HepG2 (cell line): ENCODE data around the gene COQ9. TPM values are rescaled to one million over a fixed set of nuclear protein-coding genes. Genes with fewer than 3 reads are reported as not detected.

Experiments
- ARID2 ChIP-seq: sonication (generic); formaldehyde crosslinking; IDR thresholded peaks from 2 replicates; pipeline ENCODE4 v1.8.1; 2022; ENCODE audit warnings: mild to moderate bottlenecking, missing genetic modification reagents, borderline replicate concordance
- DNMT1 ChIP-seq: sonication (generic); formaldehyde crosslinking; IDR thresholded peaks from 2 replicates; pipeline ENCODE4 v1.5.1; 2020; ENCODE audit warnings: mild to moderate bottlenecking, missing genetic modification reagents
- GLMP ChIP-seq: sonication (generic); formaldehyde crosslinking; IDR thresholded peaks from 2 replicates; pipeline ENCODE4 v1.9.0; 2021; ENCODE audit warnings: missing genetic modification reagents, mild to moderate bottlenecking, borderline replicate concordance
- HDAC1 ChIP-seq: sonication (generic); formaldehyde crosslinking; IDR thresholded peaks from 2 replicates; pipeline ENCODE4 v1.5.1; 2020; ENCODE audit warnings: mild to moderate bottlenecking, missing genetic modification reagents
- HNRNPLL ChIP-seq: fragments of 200-400 bp; formaldehyde crosslinking; IDR thresholded peaks from 2 replicates; pipeline ENCODE4 v1.6.1; 2017; ENCODE audit warnings: mild to moderate bottlenecking, low read depth, low read length; ENCODE audit not compliant: poor library complexity, severe bottlenecking
- HOXD1 ChIP-seq: sonication (generic); formaldehyde crosslinking; IDR thresholded peaks from 2 replicates; pipeline ENCODE4 v1.5.0; 2020; ENCODE audit warnings: missing genetic modification reagents
- IKZF5 ChIP-seq: IDR thresholded peaks from 2 replicates; pipeline ENCODE4 v1.6.1; 2018; ENCODE audit warnings: missing genetic modification reagents, mild to moderate bottlenecking, missing compliant biosample characterization
- KIAA2018 ChIP-seq: sonication (generic); formaldehyde crosslinking; IDR thresholded peaks from 2 replicates; pipeline ENCODE4 v1.5.0; 2020; ENCODE audit warnings: mild to moderate bottlenecking, missing genetic modification reagents, borderline replicate concordance
- LBX2 ChIP-seq: sonication (generic); formaldehyde crosslinking; IDR thresholded peaks from 2 replicates; pipeline ENCODE4 v1.5.0; 2020; ENCODE audit warnings: missing genetic modification reagents, mild to moderate bottlenecking, borderline replicate concordance
- NKX3-1 ChIP-seq: sonication (generic); formaldehyde crosslinking; IDR thresholded peaks from 2 replicates; pipeline ENCODE4 v1.5.0; 2020; ENCODE audit warnings: missing genetic modification reagents
- RFX5 ChIP-seq: IDR thresholded peaks from 2 replicates; pipeline ENCODE4 v1.6.1; 2011; ENCODE audit warnings: low read depth, low read length, improper control_type of control experiment
- YEATS2 ChIP-seq: sonication (generic); formaldehyde crosslinking; IDR thresholded peaks from 2 replicates; pipeline ENCODE4 v1.4.0; 2020; ENCODE audit warnings: missing genetic modification reagents, borderline replicate concordance
- ZBTB20 ChIP-seq: sonication (generic); formaldehyde crosslinking; IDR thresholded peaks from 2 replicates; pipeline ENCODE4 v1.8.1; 2023; ENCODE audit warnings: missing genetic modification reagents, low read depth, mild to moderate bottlenecking, borderline replicate concordance
- ZNF616 ChIP-seq: sonication (generic); formaldehyde crosslinking; IDR thresholded peaks from 2 replicates; pipeline ENCODE4 v1.5.0; 2020; ENCODE audit warnings: low read depth, mild to moderate bottlenecking, missing genetic modification reagents
- ZUFSP ChIP-seq: sonication (generic); formaldehyde crosslinking; IDR thresholded peaks from 2 replicates; pipeline ENCODE4 v1.9.0; 2021; ENCODE audit warnings: missing genetic modification reagents, mild to moderate bottlenecking, borderline replicate concordance
- polyA plus RNA-seq, 8 experiments: library from polyadenylated mRNA; depleted of rRNA in 3 of 8; stranded (reverse) in 7 of 8; unstranded in 1 of 8; fragments of >200 nt; fragmentation: Illumina TruSeq in 4 of 8; extraction: Trizol in 4 of 8; gene quantifications; 2 replicates each; pipeline versions ENCODE4 v1.2.1 to v1.2.3, GENCODE V29; 2011 to 2016; ENCODE audit warnings: low read depth in 4 of 8, missing spikeins in 1 of 8, mixed read lengths in 1 of 8; ENCODE audit not compliant: insufficient read depth in 1 of 8
- total RNA-seq, 5 experiments: library from RNA; depleted of rRNA; stranded (reverse); fragments of >200 nt; fragmentation: Illumina TruSeq; extraction: Trizol; gene quantifications; 2 replicates each; pipeline ENCODE4 v1.2.3, GENCODE V29; 2016; ENCODE audit warnings: low read depth in 1 of 5

The COQ9 gene
- total and polyA plus RNA-seq, 2 of the 13 experiments (the other 11 are each of a cell fraction or from before 2014, with no cell fraction given): 57.5 to 108 TPM

GRCh38 chr16:57462209-57462977 is 15.1 kb downstream of the COQ9 start, which contains the start of gene POLR2C (continued):
- no peak for TF ChIP-seq ZBTB20 (CRISPR knock-in tag)
- peak; percentile 96 for TF ChIP-seq HDAC1 (CRISPR knock-in tag)
- peak; percentile 99 for TF ChIP-seq IKZF5 (CRISPR knock-in tag)
- no peak for TF ChIP-seq ZUFSP (CRISPR knock-in tag)
- peak; percentile 99 for TF ChIP-seq HNRNPLL
- TF ChIP-seq GLMP (CRISPR knock-in tag): no peak
- peak; percentile 95 for TF ChIP-seq LBX2 (CRISPR knock-in tag)
- TF ChIP-seq NKX3-1 (CRISPR knock-in tag): no peak; the same call in none of the 2 replicates
- TF ChIP-seq HOXD1: peak; percentile 93
- TF ChIP-seq RFX5: peak; percentile 31; the same call in 1 of the 2 replicates
- peak; percentile 98 for TF ChIP-seq YEATS2 (CRISPR knock-in tag)
- TF ChIP-seq ARID2 (CRISPR knock-in tag): no peak
- no peak for TF ChIP-seq ZNF616 (CRISPR knock-in tag)
- TF ChIP-seq KIAA2018: peak; percentile 67; the same call in 1 of the 2 replicates
- TF ChIP-seq DNMT1 (CRISPR knock-in tag): peak; percentile 99
